Body of pancreas (tissue), 4 donors: ENCODE data around the gene STAMBPL1.

Experiments
- POLR2A ChIP-seq, 3 donors: fragments of 450-650 bp; IDR thresholded peaks; one replicate each; pipeline ENCODE4 v1.6.1; 2016; ENCODE audit warnings: antibody characterized with exemption in 3 of 3, mild to moderate bottlenecking in 2 of 3
- TF ChIP-seq, protein P1 (sequence below), 7 experiments: fragments of 450-650 bp in 4 of 7; fragments of 200-600 bp in 3 of 7; sonication (generic) in 3 of 7; IDR thresholded peaks; one replicate each; pipeline ENCODE4 v1.5.1; 2016 to 2019; ENCODE audit warnings: antibody characterized with exemption in 7 of 7

DNA sequence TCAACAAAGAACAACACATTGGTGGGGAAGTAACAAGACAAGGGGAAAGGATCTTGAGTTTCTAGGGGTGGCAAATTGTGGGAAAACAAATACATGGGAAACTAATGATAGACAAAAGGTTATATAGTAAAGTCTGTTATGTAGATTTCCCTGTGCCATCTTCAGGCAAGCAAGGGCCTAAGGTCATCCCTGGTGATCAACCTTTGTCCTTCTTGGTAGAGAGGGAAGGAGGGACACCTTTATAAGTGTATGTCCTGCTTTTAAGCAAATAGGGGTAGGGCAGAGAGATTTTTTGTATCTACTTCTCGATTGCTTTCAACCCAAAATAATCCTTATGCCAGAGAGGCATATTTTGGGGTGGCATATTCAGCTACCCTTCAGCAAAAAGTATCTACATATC lies 84.3 kb downstream of the STAMBPL1 start:
- TF ChIP-seq, protein P1, sequence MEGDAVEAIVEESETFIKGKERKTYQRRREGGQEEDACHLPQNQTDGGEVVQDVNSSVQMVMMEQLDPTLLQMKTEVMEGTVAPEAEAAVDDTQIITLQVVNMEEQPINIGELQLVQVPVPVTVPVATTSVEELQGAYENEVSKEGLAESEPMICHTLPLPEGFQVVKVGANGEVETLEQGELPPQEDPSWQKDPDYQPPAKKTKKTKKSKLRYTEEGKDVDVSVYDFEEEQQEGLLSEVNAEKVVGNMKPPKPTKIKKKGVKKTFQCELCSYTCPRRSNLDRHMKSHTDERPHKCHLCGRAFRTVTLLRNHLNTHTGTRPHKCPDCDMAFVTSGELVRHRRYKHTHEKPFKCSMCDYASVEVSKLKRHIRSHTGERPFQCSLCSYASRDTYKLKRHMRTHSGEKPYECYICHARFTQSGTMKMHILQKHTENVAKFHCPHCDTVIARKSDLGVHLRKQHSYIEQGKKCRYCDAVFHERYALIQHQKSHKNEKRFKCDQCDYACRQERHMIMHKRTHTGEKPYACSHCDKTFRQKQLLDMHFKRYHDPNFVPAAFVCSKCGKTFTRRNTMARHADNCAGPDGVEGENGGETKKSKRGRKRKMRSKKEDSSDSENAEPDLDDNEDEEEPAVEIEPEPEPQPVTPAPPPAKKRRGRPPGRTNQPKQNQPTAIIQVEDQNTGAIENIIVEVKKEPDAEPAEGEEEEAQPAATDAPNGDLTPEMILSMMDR (IDR thresholded peaks at IDR 0.05): no peak
- TF ChIP-seq POLR2A (IDR thresholded peaks at IDR 0.05): no peak
